K562 (cell line): ENCODE measurements around the gene VWA1. TPM values are rescaled to one million over a fixed set of nuclear protein-coding genes. Genes with fewer than 3 reads are reported as not detected.

Experiments
- BRD4 ChIP-seq: fragments of 200-600 bp; sonication (generic); IDR thresholded peaks from 2 replicates; pipeline ENCODE4 v1.6.1; 2017; ENCODE audit warnings: inconsistent platforms
- CAMTA2 ChIP-seq: fragments of 250-450 bp; sonication (Bioruptor Pico); conservative IDR thresholded peaks from 2 replicates; pipeline ENCODE4 v1.5.1; 2022
- CBX1 ChIP-seq: sonication (generic); IDR thresholded peaks from 2 replicates; pipeline ENCODE4 v1.6.1; 2016; ENCODE audit warnings: antibody characterized with exemption, low read depth, mild to moderate bottlenecking
- CBX3 ChIP-seq, 2 experiments: IDR thresholded peaks; 1 replicate in 1 of 2; 2 replicates in 1 of 2; pipeline ENCODE4 v1.6.1; 2012; ENCODE audit warnings: inconsistent platforms in 2 of 2, low read length in 2 of 2, borderline replicate concordance in 1 of 2, control low read depth in 1 of 2
- CBX5 ChIP-seq: IDR thresholded peaks from 2 replicates; pipeline ENCODE4 v1.6.1; 2014; ENCODE audit warnings: low read depth, borderline replicate concordance
- DPF2 ChIP-seq: fragments of 450-650 bp; IDR thresholded peaks from 2 replicates; pipeline ENCODE4 v1.6.1; 2016
- HSF4 ChIP-seq: fragments of 250-450 bp; sonication (Bioruptor Pico); IDR thresholded peaks from 2 replicates; pipeline ENCODE4 v2.1.2; 2022; ENCODE audit warnings: mild to moderate bottlenecking, moderate library complexity, borderline replicate concordance
- L3MBTL2 ChIP-seq: fragments of 450-650 bp; IDR thresholded peaks from 2 replicates; pipeline ENCODE4 v1.6.1; 2016; ENCODE audit warnings: mild to moderate bottlenecking, moderate library complexity
- OTX1 ChIP-seq: fragments of 450-650 bp; formaldehyde crosslinking; IDR thresholded peaks from 2 replicates; pipeline ENCODE4 v1.4.0; 2022; ENCODE audit warnings: mild to moderate bottlenecking
- PHB ChIP-seq: fragments of 250-450 bp; sonication (Bioruptor Pico); IDR thresholded peaks from 2 replicates; pipeline ENCODE4 v1.5.0; 2021
- RB1 ChIP-seq: fragments of 450-650 bp; IDR thresholded peaks from 2 replicates; pipeline ENCODE4 v1.6.1; 2017; ENCODE audit warnings: low read depth, mild to moderate bottlenecking
- SIN3B ChIP-seq: fragments of 450-650 bp; IDR thresholded peaks from 2 replicates; pipeline ENCODE4 v1.6.1; 2017; ENCODE audit warnings: low read depth, mild to moderate bottlenecking, moderate library complexity
- STAT5A ChIP-seq: IDR thresholded peaks from 2 replicates; pipeline ENCODE4 v1.6.1; 2012; ENCODE audit warnings: low read length, inconsistent platforms, borderline replicate concordance
- U2AF1 ChIP-seq: fragments of 200-400 bp; formaldehyde crosslinking; optimal IDR thresholded peaks from 2 replicates; pipeline ENCODE3; 2017; ENCODE audit warnings: mild to moderate bottlenecking, low read depth, low read length, moderate library complexity
- XRCC3 ChIP-seq: fragments of 450-650 bp; IDR thresholded peaks from 2 replicates; pipeline ENCODE4 v1.6.1; 2017; ENCODE audit warnings: mild to moderate bottlenecking, moderate library complexity
- ZBED1 ChIP-seq: IDR thresholded peaks from 2 replicates; pipeline ENCODE4 v1.6.1; 2014
- ZNF146 ChIP-seq: IDR thresholded peaks from one replicate; pipeline ENCODE4 v1.6.1; 2018; ENCODE audit warnings: missing compliant biosample characterization; ENCODE audit not compliant: unreplicated experiment
- ZNF263 ChIP-seq: sonication (generic); formaldehyde crosslinking; IDR thresholded peaks from 2 replicates; pipeline ENCODE4 v1.8.0; 2022; ENCODE audit warnings: mild to moderate bottlenecking, missing genetic modification reagents, borderline replicate concordance
- ZNF644 ChIP-seq: fragments of 200-800 bp; sonication (Bioruptor generic); IDR thresholded peaks from 2 replicates; pipeline ENCODE4 v1.6.1; 2016; ENCODE audit warnings: low read depth, missing genetic modification characterization, missing compliant biosample characterization
- polyA plus RNA-seq, 8 experiments: library from polyadenylated mRNA; depleted of rRNA in 4 of 8; stranded (reverse) in 5 of 8; unstranded in 3 of 8; fragments of >200 nt; fragmentation: Nextera tagmentation in 2 of 8; fragmentation: Illumina TruSeq in 1 of 8; extraction: Ambion mirVana in 2 of 8; extraction: Trizol in 1 of 8; gene quantifications; 2 replicates each; pipeline versions ENCODE4 v1.2.1 to v1.2.3, GENCODE V29; 2011 to 2014; ENCODE audit warnings: inconsistent platforms in 1 of 8, missing spikeins in 1 of 8
- total RNA-seq, 7 experiments: library from RNA; depleted of rRNA in 6 of 7; stranded (reverse); fragments of >200 nt in 6 of 7; fragmentation: Illumina TruSeq in 2 of 7; extraction: Trizol in 2 of 7; gene quantifications; 2 replicates each; pipeline versions ENCODE4 v1.2.1 to v1.2.3, GENCODE V29; 2011 to 2021; ENCODE audit warnings: low replicate concordance in 1 of 7
- TF ChIP-seq, protein P1 (sequence below), 2 experiments: fragments of 450-650 bp; IDR thresholded peaks; 2 replicates each; pipeline ENCODE4 v1.6.1; 2016
- TF ChIP-seq, protein P2 (sequence below): sonication (generic); formaldehyde crosslinking; IDR thresholded peaks from 2 replicates; pipeline ENCODE4 v1.8.0; 2022; ENCODE audit warnings: mild to moderate bottlenecking, missing genetic modification reagents, borderline replicate concordance
- TF ChIP-seq, protein P3 (sequence below): fragments of 450-650 bp; IDR thresholded peaks from 2 replicates; pipeline ENCODE4 v1.6.1; 2016; ENCODE audit warnings: missing biosample characterization, missing genetic modification characterization
- TF ChIP-seq, protein P4 (sequence below): fragments of 250-450 bp; sonication (Bioruptor Pico); IDR thresholded peaks from 2 replicates; pipeline ENCODE4 v1.5.0; 2022; ENCODE audit warnings: mild to moderate bottlenecking

Gene VWA1
- total and polyA plus RNA-seq, 9 of the 15 experiments (the other 6 are each of a cell fraction or from before 2014, with no cell fraction given) = 0.01 to 6.4 (median 0.85) TPM

DNA sequence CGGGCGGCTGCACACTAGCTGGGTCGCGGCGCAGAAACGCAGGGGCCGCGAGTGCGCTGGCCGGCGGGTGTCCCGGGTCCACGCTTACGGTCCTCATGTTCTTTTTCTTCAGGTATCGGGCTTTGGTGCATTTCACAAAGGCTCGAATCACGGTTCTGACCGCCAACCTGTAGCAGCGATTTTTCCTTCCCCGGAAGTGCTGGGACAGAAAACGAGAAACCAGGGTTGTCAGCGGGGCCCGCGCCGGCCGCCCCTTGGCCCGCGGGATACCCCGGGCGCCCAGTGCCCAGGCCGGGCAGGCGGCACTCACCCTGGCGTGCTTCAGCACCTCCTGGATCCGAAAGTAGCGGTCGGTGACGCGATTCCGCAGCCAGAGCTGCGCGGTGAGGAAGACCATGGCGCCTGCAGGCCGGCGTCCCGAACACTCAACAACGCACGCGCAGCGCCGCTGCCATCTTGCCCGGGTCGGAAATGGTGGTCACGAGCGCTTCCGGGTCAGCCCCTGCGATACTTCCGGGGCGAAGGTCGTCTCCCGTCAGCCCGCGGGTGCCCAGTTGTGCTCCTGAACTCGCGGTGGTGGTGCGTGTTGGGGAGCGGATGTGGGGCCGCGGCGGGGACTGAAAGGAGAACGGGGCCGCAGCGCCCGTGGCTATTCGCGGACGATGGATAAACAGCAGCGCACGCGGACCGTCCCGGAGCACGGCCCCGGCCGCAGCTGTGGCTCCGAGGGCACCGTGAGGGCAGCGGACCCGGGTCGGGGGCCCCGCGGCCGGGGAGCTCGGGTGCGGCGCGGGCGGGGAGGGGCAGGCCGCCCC, 28.5 kb upstream of the VWA1 start, which contains the start of gene MRPL20 (continued):
- TF ChIP-seq, protein P1, sequence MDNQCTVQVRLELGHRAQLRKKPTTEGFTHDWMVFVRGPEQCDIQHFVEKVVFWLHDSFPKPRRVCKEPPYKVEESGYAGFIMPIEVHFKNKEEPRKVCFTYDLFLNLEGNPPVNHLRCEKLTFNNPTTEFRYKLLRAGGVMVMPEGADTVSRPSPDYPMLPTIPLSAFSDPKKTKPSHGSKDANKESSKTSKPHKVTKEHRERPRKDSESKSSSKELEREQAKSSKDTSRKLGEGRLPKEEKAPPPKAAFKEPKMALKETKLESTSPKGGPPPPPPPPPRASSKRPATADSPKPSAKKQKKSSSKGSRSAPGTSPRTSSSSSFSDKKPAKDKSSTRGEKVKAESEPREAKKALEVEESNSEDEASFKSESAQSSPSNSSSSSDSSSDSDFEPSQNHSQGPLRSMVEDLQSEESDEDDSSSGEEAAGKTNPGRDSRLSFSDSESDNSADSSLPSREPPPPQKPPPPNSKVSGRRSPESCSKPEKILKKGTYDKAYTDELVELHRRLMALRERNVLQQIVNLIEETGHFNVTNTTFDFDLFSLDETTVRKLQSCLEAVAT (IDR thresholded peaks at IDR 0.05) = 0 out of 4 replicates have a peak, but pooled peaks of 1 of the 2 experiments have one; percentile 13
- TF ChIP-seq ZNF263 (CRISPR knock-in tag) = peak; percentile 78
- TF ChIP-seq CBX5 = 0 out of 2 replicates have a peak, but pooled peaks have one; percentile 3
- TF ChIP-seq STAT5A = no peak
- TF ChIP-seq, protein P2, sequence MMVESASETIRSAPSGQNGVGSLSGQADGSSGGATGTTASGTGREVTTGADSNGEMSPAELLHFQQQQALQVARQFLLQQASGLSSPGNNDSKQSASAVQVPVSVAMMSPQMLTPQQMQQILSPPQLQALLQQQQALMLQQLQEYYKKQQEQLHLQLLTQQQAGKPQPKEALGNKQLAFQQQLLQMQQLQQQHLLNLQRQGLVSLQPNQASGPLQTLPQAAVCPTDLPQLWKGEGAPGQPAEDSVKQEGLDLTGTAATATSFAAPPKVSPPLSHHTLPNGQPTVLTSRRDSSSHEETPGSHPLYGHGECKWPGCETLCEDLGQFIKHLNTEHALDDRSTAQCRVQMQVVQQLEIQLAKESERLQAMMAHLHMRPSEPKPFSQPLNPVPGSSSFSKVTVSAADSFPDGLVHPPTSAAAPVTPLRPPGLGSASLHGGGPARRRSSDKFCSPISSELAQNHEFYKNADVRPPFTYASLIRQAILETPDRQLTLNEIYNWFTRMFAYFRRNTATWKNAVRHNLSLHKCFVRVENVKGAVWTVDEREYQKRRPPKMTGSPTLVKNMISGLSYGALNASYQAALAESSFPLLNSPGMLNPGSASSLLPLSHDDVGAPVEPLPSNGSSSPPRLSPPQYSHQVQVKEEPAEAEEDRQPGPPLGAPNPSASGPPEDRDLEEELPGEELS (CRISPR knock-in tag) = 0 out of 2 replicates have a peak, but pooled peaks have one; percentile 48
- TF ChIP-seq PHB (CRISPR knock-in tag) = no peak
- peak in 1 of 2 experiments; percentile 33; a peak in 1 of 3 replicates for TF ChIP-seq CBX3 (IDR thresholded peaks at IDR 0.05; ENCODE audit: borderline replicate concordance in 1 of 2, low read length in 2 of 2)
- peak; percentile 95 for TF ChIP-seq BRD4
- peak; percentile 98 for TF ChIP-seq SIN3B
- 0 out of 2 replicates have a peak, but pooled peaks have one; percentile 7 for TF ChIP-seq CAMTA2 (CRISPR knock-in tag)
- TF ChIP-seq DPF2 = no peak
- TF ChIP-seq, protein P3, sequence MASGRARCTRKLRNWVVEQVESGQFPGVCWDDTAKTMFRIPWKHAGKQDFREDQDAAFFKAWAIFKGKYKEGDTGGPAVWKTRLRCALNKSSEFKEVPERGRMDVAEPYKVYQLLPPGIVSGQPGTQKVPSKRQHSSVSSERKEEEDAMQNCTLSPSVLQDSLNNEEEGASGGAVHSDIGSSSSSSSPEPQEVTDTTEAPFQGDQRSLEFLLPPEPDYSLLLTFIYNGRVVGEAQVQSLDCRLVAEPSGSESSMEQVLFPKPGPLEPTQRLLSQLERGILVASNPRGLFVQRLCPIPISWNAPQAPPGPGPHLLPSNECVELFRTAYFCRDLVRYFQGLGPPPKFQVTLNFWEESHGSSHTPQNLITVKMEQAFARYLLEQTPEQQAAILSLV (tag) = no peak
- peak; percentile 82; the same call in 1 of the 2 replicates for TF ChIP-seq ZBED1
- peak; percentile 94 for TF ChIP-seq U2AF1
- peak; percentile 45; the same call in 1 of the 2 replicates for TF ChIP-seq OTX1 (CRISPR knock-in tag)
- no peak for TF ChIP-seq HSF4 (CRISPR knock-in tag)
- peak; percentile 77 for TF ChIP-seq RB1
- peak; percentile 72; the same call in 1 of the 2 replicates for TF ChIP-seq ZNF644
- TF ChIP-seq ZNF146 (CRISPR knock-in tag) = peak; percentile 18
- TF ChIP-seq XRCC3 = no peak
- TF ChIP-seq, protein P4, sequence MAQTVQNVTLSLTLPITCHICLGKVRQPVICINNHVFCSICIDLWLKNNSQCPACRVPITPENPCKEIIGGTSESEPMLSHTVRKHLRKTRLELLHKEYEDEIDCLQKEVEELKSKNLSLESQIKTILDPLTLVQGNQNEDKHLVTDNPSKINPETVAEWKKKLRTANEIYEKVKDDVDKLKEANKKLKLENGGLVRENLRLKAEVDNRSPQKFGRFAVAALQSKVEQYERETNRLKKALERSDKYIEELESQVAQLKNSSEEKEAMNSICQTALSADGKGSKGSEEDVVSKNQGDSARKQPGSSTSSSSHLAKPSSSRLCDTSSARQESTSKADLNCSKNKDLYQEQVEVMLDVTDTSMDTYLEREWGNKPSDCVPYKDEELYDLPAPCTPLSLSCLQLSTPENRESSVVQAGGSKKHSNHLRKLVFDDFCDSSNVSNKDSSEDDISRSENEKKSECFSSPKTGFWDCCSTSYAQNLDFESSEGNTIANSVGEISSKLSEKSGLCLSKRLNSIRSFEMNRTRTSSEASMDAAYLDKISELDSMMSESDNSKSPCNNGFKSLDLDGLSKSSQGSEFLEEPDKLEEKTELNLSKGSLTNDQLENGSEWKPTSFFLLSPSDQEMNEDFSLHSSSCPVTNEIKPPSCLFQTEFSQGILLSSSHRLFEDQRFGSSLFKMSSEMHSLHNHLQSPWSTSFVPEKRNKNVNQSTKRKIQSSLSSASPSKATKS = no peak
- TF ChIP-seq L3MBTL2 = peak; percentile 82
- peak; percentile 90 for TF ChIP-seq CBX1
